Common myeloid progenitor, CD34-positive (primary cell): ENCODE data around the gene CDYL2.

Experiments
- CTCF ChIA-PET: fragments of 350-600 bp; sonication (Branson Sonifier 250); formaldehyde crosslinking; loops from one replicate; lab custom pipeline; 2021; ENCODE audit warnings: antibody characterized with exemption; lab: Charles Lee
- POLR2A ChIA-PET: fragments of 350-600 bp; sonication (Branson Sonifier 250); formaldehyde crosslinking; loops from one replicate; lab custom pipeline; 2021; ENCODE audit warnings: antibody characterized with exemption; lab: Charles Lee
- DNase-seq, 3 donors: peaks; one replicate each; pipeline versions ENCODE4 v3.0.0 to v3.0.0-alpha.2; 2013
- H3K27ac ChIP-seq, 2 experiments: 1 replicate in 1 of 2; 2 replicates in 1 of 2; pipeline ENCODE4 v1.7.0; 2013; ENCODE audit warnings: inconsistent platforms in 2 of 2, low read length in 2 of 2, mild to moderate bottlenecking in 2 of 2, low read depth in 1 of 2, moderate library complexity in 1 of 2; ENCODE audit not compliant: severe bottlenecking in 2 of 2, insufficient read depth in 1 of 2, poor library complexity in 1 of 2
- H3K27me3 ChIP-seq, 5 experiments: replicated peaks in 2 of 5; 1 replicate in 3 of 5; 2 replicates in 2 of 5; pipeline versions ENCODE4 v1.6.1 to v1.7.0; 2013; ENCODE audit warnings: low read length in 4 of 5, mild to moderate bottlenecking in 2 of 5, moderate library complexity in 2 of 5, inconsistent platforms in 1 of 5; ENCODE audit not compliant: insufficient read depth in 5 of 5, control insufficient read depth in 4 of 5
- H3K36me3 ChIP-seq, 4 experiments: 1 replicate in 2 of 4; 2 replicates in 2 of 4; pipeline versions ENCODE4 v1.6.1 to v1.7.0; 2013; ENCODE audit warnings: low read length in 3 of 4, control low read depth in 1 of 4, mild to moderate bottlenecking in 1 of 4; ENCODE audit not compliant: control insufficient read depth in 4 of 4, insufficient read depth in 4 of 4
- H3K4me1 ChIP-seq, 4 experiments: 1 replicate in 3 of 4; 2 replicates in 1 of 4; pipeline versions ENCODE4 v1.6.1 to v1.7.1; 2013; ENCODE audit warnings: low read length in 3 of 4, mild to moderate bottlenecking in 3 of 4, control low read depth in 1 of 4, inconsistent platforms in 1 of 4, moderate library complexity in 1 of 4; ENCODE audit not compliant: control insufficient read depth in 4 of 4, insufficient read depth in 4 of 4; ENCODE audit errors: control extremely low read depth in 1 of 4
- H3K4me3 ChIP-seq, 7 experiments: 1 replicate in 4 of 7; 2 replicates in 3 of 7; pipeline versions ENCODE4 v1.5.1 to v1.7.0; 2013; ENCODE audit warnings: mild to moderate bottlenecking in 7 of 7, low read length in 6 of 7, moderate library complexity in 6 of 7, inconsistent platforms in 2 of 7, low read depth in 2 of 7, control low read depth in 1 of 7; ENCODE audit not compliant: insufficient read depth in 4 of 7, control insufficient read depth in 1 of 7; ENCODE audit errors: extremely low read depth in 1 of 7
- H3K9me3 ChIP-seq, 5 experiments: 1 replicate in 4 of 5; 2 replicates in 1 of 5; pipeline versions ENCODE4 v1.6.1 to v1.7.1; 2013; ENCODE audit warnings: low read length in 4 of 5, mild to moderate bottlenecking in 2 of 5, inconsistent platforms in 1 of 5, low read depth in 1 of 5, moderate library complexity in 1 of 5; ENCODE audit not compliant: control insufficient read depth in 4 of 5, insufficient read depth in 2 of 5; ENCODE audit errors: control extremely low read depth in 1 of 5
- WGBS: methylation state at CpG from one replicate; pipeline ENCODE4 v1.1.5; 2013; ENCODE audit not compliant: insufficient coverage; 5-methylcytosine and 5-hydroxymethylcytosine counted together

CDYL2 gene

DNA sequence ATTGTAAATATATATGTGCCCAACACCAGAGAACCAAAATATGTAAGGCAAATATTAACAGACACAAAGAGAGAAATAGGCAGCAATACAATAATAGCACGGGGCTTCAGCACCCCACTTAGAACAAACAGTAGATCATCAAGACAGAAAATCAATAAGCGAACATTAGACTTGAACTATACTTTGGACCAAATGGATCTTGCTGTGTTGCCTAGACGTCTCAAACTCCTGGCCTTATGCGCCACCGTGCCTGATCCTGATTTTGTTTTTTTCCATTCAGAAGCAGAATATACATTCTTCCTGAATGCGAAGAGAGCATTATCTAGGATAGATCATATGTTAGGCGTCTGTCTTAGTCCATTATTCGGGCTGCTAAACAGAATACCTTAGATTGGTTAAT, 41.9 kb upstream of the CDYL2 start:
- ChIA-PET POLR2A (no interaction called here), CTCF (no interaction called here)
- Histone ChIP-seq H3K4me1 (no peaks in the 10 kb centered on the region), H3K27me3 (peaks cover 0 to 4% (median 0%) of the 10 kb centered on the region in 5 experiments), H3K27ac (no peak overlapping the region), H3K9me3 (peaks cover 0 to 14% (median 0%) of the 10 kb centered on the region in 5 experiments), H3K4me3 (no peak overlapping the region), H3K36me3 (no peaks in the 10 kb centered on the region)
- 96% methylated on average over 5 of the region's 8 CpGs for WGBS
- no peak for DNase-seq

- H3K27me3 ChIP-seq: peaks cover 0 to 4% (median 0%) of the 10 kb centered on the region in 5 experiments
- H3K9me3 ChIP-seq: peaks cover 0 to 21% (median 0%) of the 10 kb centered on the region in 5 experiments
- CTCF ChIA-PET: no interaction called here
- no peak overlapping the region for H3K4me3 ChIP-seq
- H3K4me1 ChIP-seq: no peaks in the 10 kb centered on the region
- WGBS: no CpG with 5 or more reads among the region's 1 CpG
- H3K27ac ChIP-seq: no peak overlapping the region
- POLR2A ChIA-PET: no interaction called here
- no peaks in the 10 kb centered on the region for H3K36me3 ChIP-seq
- DNase-seq: no peak
Observed at GRCh38 chr16:80844395-80844794, 40.0 kb upstream of the CDYL2 start.

DNA sequence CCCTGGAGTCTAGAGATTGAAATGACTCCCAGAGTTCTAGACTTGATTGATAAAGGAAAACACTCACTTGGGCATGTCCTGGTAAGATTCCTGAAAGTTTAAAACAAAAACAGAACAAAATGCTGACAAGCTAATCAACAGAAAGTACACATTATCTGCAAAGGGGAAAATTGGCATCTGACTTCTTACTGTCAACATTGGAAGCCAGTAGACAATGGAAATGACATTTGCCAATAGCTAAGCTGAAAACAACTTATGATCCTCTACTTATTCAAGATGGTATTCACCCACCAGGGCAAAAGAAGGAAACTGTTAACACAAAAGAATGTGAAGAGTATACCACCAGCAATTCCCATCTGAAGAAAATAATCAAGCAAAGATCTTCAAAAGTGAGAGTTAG, 36.8 kb upstream of the CDYL2 start:
- no peaks in the 10 kb centered on the region for H3K36me3 ChIP-seq
- no peaks in the 10 kb centered on the region for H3K4me1 ChIP-seq
- POLR2A ChIA-PET: no interaction called here
- peaks cover 0 to 9% (median 3%) of the 10 kb centered on the region in 5 experiments for H3K27me3 ChIP-seq
- no peak overlapping the region for H3K27ac ChIP-seq
- H3K9me3 ChIP-seq: peaks cover 0 to 21% (median 0%) of the 10 kb centered on the region in 5 experiments
- CTCF ChIA-PET: no interaction called here
- H3K4me3 ChIP-seq: no peak overlapping the region
- no peak for DNase-seq

DNA sequence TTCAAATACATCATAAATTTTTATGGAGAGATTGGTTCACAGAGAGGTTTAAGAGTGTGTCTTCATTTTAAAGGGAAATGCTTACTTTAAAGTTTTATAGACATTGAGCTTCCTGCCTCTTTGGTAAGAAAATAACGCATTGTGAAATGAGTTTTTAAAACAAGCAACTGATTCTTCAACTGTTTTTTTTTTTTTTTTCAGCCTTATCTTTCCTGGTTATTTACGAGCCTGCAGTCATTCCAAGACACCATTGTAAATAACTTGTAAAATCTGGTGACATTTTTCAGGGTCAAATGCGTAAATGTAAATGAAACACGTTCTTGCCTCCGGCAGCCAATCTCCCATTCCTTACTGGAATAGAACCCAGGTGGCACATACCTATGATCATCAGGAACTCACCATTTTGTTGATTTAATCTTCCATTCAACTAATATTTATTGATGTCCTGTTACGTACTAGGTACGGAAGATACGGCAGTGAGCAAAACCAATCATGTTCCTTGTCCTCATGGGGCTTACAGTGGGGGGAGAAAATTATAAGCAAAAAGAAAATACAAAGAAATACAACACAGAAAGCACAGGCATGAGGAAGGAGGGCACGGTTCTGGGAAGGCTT, 33.2 kb upstream of the CDYL2 start:
- no peak overlapping the region for H3K4me3 ChIP-seq
- POLR2A ChIA-PET: no interaction called here

GRCh38 chr16:80836846-80837245, 32.4 kb upstream of the CDYL2 start:
- ChIA-PET CTCF (interaction anchor here (1.2 kb wide), 1 partner anchor 310 kb away, joined by 3 read pairs; no protein-coding TSS in a partner anchor), POLR2A (no interaction called here)
- DNase-seq: no peak
- Histone ChIP-seq H3K4me1 (no peaks in the 10 kb centered on the region), H3K9me3 (peaks cover 0 to 10% (median 0%) of the 10 kb centered on the region in 5 experiments), H3K4me3 (no peak overlapping the region), H3K27me3 (peaks cover 2 to 8% (median 3%) of the 10 kb centered on the region in 5 experiments), H3K27ac (no peak overlapping the region), H3K36me3 (no peaks in the 10 kb centered on the region)
- WGBS: 60% methylated on average over 3 of the region's 4 CpGs

More for the DNA sequence above, 33.2 kb upstream of the CDYL2 start:
- CTCF ChIA-PET: interaction anchor here (1.2 kb wide), 1 partner anchor 311 kb away, joined by 3 read pairs; no protein-coding TSS in a partner anchor
- H3K27me3 ChIP-seq: peaks cover 2 to 12% (median 3%) of the 10 kb centered on the region in 5 experiments
- H3K4me1 ChIP-seq: no peaks in the 10 kb centered on the region
- peaks cover 0 to 11% (median 0%) of the 10 kb centered on the region in 5 experiments for H3K9me3 ChIP-seq
- WGBS: 62% methylated on average over 4 of the region's 9 CpGs
- DNase-seq: no peak
- H3K27ac ChIP-seq: no peak overlapping the region
- no peaks in the 10 kb centered on the region for H3K36me3 ChIP-seq

GRCh38 chr16:80836202-80836601, 31.8 kb upstream of the CDYL2 start:
- no peak overlapping the region for H3K27ac ChIP-seq
- H3K4me3 ChIP-seq: no peak overlapping the region
- POLR2A ChIA-PET: no interaction called here
- WGBS: no CpG with 5 or more reads among the region's 5 CpGs
- peaks cover 0 to 7% (median 0%) of the 10 kb centered on the region in 5 experiments for H3K9me3 ChIP-seq
- H3K27me3 ChIP-seq: peaks cover 2 to 8% (median 3%) of the 10 kb centered on the region in 5 experiments
- H3K36me3 ChIP-seq: no peaks in the 10 kb centered on the region
- DNase-seq: no peak
- CTCF ChIA-PET: no interaction called here
- no peaks in the 10 kb centered on the region for H3K4me1 ChIP-seq

- H3K36me3 ChIP-seq: no peaks in the 10 kb centered on the region
- 100% methylated on average over 1 of the region's 1 CpG for WGBS
- DNase-seq: no peak
- no peak overlapping the region for H3K4me3 ChIP-seq
- H3K9me3 ChIP-seq: no peaks in the 10 kb centered on the region
- POLR2A ChIA-PET: no interaction called here
- CTCF ChIA-PET: interaction anchor here (0.8 to 4.2 kb wide), 2 partner anchors 304 to 358 kb away, joined by 3 to 20 read pairs; no protein-coding TSS in a partner anchor
- H3K27me3 ChIP-seq: peaks cover 0 to 7% (median 2%) of the 10 kb centered on the region in 5 experiments
- no peak overlapping the region for H3K27ac ChIP-seq
- H3K4me1 ChIP-seq: peaks cover 0 to 3% (median 0%) of the 10 kb centered on the region in 4 experiments
Observed at GRCh38 chr16:80831039-80831438, 26.6 kb upstream of the CDYL2 start.
